GM18909 (cell line): ENCODE data around the gene MPST.
A peak's percentile ranks its signal among the peaks of the same experiment; 100 is the strongest.

ENCODE experiments used
- ATAC-seq: cut with Tn5 transposase; IDR thresholded peaks from one replicate; pipeline ENCODE4 v1.9.1; 2021; ENCODE audit warnings: mild to moderate bottlenecking; ENCODE audit not compliant: unreplicated experiment, poor library complexity

MPST gene

DNA sequence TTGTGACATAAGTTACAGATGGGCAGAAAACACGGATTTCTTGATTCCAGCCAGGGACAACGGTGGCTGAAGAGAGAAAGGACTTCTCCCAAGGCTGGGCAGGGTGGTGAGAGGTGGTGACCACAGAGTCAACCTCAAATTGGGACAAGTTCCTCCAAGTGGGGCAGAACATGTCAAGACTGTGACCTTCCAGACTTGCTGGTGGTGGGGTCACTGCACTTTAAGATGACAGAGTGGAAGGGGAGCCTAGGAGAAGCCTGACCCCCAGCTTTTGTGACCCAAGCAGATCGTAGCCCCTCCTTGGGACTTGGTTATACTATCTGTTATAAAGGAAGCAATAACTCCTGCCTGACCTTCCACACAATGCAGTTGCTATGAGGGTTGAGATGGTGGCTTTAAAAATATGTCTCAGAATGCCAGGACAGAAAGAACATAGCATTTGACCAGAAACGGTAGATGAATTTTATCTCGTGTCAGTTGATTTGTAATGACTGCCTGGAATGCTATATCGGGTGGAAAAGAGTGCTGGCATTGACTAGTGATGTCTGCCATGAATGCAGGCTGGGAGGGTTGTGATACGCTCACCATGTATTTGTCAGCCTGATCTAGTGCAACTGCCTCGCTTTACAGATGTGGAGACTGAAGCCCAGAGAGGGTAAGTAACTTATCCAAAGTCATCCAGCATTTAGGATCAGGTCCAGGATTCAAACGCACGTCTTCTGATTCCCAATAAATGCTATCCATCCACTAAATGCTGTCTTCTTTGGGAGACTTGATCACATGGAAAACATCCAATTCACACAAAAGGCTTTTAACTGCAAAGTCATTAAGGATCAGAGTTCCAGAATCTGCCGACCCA is 18.6 kb upstream of the MPST start:
- no peak for ATAC-seq

DNA sequence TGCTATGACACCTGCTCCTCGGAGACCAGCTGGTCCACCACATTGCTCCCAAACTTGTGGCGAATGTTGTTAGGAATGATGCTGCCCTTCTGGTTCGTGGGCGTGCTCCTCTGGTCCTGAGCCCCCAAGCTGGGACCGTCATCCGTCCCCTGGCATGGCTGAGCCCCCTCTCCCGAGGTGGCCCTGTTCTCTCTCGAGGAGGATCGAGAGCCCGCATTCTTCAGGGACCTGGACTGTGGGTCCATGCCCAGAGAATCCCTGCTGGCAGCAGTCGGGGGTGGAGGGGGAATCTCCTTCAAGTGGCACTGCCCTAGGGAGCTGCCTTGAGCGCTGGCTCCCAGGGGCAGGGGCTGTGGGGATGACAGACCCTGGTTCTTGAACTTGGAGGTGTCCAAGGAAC is 17.7 kb upstream of the MPST start:
- ATAC-seq, result no peak

DNA sequence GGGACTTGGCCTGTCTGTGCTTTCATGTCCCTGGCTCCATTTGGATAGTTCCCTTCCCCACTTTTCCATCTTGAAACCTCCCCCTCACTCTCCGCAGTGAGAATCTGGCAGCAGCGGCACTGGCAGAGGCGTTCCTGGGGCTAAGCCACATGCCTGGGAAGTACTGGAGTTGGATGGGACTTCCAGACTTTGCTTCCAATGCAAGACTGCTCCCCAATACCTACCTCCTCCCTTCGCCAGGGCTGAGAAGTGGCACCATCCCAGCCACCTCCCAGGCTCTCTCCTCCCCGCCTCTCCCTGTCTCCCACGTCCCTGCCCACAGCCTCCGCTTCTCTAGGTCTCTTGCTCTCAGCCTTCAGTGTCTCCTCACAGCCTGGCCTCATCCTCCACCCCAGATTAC is 16.9 kb upstream of the MPST start:
- ATAC-seq, result no peak

DNA sequence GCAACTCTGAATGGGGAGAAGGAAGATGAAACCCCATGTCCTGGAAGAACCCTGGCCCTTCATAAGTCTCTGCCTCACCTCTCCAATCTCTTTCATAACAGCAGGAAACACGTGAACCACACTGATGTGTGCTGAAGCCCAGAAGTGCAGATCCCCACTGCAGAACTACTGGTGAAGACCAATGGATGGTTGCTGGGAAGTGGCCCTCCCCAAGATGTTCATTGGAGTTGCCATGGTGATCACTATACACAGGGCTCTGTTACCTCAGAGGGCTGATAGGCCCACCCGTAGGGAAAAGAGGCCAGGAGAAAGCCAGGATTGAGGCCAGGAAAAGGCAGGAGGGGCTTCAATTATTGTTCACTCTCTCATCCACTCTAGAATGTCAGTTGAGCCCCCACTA is 11.9 kb upstream of the MPST start:
- no peak for ATAC-seq

DNA sequence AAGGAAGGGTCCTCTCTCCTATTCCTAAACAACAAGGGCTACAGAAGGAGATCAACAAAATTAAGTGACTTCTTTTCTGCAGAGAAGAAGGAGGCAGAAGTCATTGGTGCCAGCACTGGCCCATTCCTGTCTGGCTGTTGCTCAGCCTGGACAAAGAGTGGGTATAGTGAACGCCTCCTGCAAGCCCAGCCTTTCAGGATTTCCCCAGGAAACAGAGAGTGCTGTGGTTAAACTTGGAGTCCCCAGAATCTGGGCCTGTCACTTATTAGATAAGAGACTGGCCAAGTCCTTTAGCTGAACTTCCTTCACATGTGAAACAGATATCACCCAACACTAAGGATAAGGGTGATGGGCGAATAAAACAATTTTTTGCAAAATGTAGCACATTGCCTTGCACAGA is 11.2 kb upstream of the MPST start:
- ATAC-seq, result no peak

DNA sequence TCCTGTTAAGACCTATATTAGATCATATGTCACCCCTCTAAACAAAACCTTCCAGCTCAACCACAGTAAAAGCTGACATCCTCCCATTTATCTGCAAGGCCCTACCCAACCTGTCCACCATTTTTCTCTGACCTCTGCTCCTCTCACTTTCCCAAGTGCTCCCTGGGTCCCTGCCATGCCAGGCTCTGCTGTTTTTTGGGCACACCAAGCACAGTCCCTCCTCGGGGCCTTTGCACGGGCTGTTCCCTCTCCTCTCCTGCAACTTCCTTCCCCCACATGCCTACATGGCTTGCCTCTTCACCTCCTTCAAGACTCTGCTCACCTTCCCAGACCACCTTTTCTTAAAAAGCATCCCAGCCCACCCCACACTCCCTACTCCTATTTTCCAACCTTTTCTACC is 10.1 kb upstream of the MPST start:
- ATAC-seq, result no peak

DNA sequence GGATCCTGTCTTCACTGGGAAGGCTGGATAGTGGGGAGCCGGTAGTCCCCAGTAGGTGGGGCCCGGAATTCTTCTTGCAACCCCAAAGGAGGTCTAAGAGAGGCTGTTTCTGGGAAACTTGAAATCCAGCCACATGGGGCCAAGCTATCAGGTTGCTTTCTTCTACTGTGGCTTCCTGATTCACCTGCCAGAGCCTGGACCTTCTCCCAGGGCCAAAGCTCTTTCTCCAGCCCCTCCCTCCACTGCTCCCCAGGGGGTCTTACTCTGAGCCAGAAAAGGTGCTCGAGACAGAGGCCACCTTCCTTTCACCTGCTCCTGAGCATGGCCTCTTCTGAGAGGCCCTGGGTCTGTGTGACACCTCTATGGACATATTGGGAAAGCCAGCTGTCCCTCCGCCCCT is 9.4 kb upstream of the MPST start:
- no peak for ATAC-seq

DNA sequence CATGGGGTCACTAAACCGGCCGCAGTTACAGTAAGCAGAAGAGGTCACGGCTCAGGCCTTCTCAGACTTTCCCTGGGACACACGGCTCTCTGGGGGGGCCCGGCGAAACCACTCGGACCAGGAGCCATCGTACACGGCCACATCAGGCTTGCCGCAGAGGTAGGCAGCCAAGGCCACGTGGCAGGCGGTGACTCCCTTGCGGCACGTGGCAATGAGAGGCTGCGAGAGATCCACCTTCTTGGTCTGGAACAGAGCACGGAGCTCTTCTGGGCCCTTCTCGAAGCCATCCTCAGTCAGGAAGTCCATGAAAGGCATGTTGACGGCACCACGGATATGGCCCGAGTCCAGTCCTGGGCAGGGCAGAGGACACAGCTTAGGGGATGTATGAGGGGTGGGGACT is 8.6 kb upstream of the MPST start:
- ATAC-seq, result no peak

DNA sequence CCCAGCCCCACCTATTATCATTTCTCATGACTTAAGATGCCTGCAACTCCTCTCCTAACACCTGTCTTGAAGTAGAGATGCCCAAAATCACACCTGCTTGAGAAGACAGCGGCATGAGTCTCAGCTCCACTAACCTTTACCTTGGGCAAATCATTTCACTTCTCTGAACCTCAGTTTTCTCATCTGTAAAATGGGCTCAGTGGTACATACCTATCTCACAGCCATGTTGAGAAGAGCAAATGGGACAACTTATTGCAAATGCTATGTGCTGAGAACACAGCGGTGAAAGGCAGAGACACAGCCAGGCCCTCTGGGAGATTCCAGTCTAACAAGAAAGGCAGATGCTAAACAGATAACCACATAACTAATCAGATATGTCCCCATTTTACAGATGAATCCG is 8.1 kb upstream of the MPST start:
- ATAC-seq, result no peak

DNA sequence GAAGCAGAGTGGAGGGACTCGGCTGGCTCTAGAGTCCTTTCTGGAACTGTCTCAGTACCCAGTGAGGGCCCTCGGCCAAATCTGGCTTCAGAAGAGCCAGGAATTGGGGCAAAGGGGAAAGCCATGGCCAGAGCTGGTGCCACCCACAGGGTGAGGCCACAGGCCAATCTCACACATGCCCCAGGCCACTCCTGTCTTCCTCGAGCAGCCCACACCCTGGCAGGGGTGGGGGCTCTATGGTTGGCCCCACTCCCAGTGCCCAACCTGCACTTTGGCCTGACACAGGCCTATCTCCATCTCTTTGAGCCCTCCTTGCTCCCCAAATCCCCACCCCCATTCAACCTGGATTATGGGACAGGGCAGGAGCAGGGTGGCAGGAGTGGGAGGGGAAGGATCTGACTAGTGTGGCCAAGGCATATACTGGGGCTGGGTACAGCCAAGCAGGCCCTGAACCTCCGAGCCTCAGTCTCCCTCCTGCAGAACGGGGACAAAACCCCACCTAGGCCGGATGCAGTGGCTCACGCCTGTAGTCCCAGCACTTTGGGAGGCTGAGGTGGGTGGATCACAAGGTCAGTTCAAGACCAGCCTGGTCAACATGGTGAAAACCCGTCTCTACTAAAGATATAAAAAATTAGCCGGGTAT is 7.2 kb upstream of the MPST start:
- ATAC-seq, result no peak

DNA sequence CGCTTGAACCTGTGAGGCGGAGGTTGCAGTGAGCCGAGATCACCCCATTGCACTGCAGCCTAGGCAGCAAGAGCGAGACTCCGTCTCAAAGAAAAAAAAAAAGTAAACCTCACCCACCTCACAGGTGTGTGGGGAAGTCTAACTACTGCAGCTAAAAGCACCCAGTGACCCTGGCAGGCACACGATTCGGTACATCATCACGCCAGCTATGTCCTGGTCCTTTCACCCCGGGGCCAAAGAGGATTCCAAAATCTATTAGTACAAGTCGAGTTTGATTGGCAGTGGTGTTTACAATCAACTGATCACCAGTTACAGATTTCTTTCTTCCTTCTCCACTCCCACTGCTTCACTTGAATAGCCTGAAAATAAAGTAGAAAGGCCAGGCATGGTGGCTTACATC is 6.6 kb upstream of the MPST start:
- no peak for ATAC-seq

DNA sequence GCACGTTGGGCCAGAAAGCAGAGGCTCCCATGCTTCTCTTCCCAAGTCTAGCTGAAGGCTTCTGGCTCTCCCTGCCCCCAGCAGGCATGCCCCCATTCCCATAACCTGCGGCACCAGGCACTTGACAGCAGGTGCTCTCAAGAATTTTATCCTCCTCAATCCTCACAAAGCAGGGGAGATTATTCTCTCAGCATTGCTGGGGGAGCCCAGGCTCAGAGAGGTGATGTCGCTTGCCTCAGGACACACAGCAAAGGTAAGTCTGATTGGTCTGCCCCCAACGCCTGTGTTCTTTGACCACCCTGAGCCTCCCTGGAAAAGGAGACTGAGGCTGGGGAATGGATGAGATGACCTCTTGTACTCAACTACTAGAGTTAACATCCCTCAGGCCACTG is 5.1 kb upstream of the MPST start:
- no peak for ATAC-seq

DNA sequence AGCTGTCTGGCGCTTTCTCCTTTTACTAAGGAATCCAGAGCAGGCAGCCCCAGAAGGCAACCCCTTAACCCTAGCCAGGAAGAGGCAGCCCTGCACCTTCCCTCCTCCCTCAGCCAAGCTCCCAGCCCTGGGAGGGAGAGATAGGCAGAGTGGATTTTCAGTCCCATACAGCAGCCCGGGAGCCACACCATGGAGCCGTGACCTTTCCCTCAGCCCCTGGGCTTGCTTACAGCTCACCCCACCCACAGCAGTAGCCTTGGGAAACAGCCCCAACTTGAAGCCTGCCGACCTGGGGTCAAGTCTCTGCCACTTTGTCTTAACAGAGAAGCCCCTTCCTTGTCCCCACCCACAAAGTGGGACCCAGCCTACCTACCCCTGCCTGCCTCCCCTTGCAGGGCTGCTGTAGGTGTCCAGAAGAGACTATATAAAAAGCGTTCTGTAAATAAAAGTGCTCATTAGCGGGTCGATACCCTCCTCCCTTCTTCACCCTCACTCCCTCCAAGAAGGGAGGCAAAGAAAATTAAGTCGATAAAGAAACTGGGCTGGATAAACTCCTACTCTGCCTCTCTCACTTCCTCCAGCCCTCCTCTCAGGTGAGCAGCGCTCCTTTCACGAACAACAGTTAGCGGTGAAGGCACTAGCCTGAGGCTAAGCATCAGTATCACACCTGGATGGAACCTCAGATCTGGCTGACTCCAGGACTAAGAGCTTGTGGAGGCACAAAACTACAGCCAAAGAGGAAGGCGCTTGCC is 4.5 kb upstream of the MPST start:
- ATAC-seq, result no peak

DNA sequence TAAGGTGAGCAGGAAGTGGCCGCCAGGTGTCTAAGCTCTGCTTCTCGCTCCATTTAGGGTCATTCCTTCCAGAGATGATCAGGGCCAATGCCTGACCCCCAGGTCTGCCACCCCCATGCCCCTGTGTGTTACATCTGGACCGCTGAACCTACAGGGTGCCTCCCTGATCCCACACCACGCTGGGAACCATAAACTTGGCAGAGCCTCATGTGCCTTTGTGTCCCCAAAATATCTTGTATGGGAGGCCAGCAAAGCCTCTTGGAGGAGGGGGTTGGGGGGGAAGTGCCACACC is 4.0 kb upstream of the MPST start:
- no peak for ATAC-seq

DNA sequence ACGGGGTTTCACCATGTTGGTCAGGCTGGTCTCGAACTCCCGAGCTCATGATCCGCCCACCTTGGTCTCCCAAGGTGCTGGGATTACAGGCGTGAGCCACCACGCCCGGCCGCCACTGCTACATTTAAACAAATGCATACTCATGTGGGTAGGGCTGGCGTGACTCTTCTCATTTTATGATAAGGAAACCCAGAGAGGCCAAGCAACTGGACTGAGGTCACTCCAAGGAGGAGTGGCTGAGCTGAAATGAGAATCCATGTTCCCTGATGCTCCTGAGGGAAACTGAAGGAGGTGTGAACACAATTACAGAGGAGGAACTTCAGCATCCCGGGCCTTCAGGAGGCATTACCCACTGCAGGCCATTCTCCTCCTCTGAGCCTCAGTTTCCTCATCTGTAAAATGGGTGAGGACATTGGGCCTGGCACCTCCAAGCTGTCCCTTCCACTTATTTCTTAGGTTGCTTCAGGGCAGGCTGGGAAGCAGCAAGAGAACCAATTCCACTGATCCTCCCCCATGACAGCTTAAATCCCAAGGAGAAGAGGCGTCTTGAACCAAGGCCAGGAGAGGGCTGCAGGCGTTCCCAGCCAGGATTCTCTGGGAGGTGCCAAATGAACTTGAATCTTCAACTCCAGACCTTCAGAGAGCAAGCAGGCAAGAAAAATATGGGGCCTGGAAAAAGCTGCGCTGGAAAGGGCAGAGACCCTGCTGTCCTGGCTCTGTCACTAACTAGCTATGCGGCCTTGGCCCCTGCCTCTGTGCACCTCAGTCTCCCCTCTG is 3.2 kb upstream of the MPST start:
- no peak for ATAC-seq

DNA sequence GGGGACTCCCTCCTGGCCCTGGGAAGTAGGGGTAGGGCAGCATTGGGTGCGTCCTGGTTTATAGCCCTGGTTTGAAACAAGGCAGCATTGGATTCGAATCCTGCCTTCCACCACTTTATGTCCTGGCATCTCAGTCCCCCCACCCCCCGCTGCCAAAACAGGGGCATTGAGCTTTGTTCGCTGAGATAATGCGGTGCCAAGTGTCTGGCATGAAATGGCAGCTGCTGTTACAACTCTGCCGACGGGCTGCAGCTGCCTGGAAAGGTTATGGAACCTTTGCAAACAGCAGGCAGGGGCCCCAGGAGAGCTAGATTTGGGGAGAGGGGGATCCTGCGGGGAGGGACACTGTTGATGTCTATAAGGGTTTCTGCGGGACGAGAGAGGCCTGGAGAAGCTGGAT is 2.2 kb upstream of the MPST start:
- no peak for ATAC-seq

DNA sequence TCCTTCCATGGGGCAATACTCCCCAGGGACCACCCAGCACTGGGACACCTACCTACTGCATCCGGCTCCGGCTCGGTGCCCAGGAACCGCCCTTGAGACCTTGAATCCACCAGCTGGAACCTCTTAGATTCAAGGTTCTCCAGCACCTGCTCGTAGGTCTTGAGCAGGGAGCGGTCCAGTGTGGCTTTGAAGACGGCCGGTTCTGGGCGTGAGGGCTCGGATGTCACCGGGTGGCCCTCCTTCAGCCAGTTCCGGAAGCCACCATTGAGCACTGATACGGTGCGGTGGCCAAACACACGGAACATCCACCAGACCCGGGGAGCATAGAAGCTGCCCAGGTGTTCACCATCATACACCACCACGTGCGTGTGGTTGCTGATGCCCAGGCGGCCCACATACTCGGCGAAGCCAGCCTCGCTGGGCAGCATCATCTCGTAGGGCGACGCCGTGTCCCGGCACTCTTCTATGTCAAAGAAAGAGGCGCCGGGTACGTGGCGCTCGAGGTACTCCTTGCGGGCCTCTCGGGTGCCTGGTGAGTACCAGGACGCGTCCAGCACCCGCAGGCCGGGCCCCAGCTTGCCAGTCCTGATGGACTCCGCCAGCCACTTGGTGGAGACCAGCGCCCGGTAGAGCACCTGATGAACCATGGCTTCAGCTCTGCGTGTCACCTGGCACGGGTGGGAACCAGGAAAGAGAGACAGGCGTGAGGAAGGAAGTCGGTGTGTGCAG is 1.3 kb upstream of the MPST start:
- ATAC-seq, result no peak

DNA sequence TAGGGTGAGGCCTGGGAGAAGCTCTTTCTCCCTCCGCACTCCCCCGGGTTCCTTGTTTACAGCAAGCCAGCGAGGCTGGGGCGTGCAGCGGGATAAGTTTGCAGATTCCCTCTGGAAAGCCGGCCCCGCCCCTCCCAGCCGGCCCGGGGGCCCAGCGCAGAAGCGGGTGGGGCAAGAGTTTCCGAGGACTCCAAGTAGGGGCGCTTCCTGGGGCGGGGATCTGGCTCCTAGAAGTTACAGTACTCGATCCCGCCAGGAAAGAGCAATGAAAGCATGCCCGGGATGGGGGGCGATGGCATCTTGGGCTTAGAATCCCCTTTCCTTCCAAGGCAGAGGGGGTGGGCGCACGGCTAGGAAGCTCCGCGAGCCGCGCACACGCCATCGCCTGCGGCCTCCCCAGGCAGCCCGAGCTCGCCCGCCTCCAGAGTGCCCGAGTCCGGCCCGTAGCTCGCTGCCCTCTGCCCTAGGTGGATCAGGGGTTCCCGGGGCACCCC is 680 bp upstream of the MPST start:
- ATAC-seq, result peak; percentile 15

DNA sequence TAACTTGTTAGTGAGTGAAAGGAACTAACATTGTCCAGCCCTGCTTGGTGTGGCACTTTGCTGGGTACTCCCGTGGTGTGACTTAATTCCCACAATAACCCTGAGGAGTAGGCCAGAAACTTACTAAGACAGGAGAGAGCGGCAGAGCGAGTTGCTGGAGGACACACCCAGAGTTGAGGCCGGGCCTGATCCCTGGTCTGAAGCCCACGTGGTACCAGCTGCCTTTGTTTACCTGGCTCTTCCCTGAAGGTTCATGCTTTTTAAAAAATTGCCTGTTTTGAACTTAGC is 594 bp downstream of the MPST start:
- ATAC-seq, result no peak

DNA sequence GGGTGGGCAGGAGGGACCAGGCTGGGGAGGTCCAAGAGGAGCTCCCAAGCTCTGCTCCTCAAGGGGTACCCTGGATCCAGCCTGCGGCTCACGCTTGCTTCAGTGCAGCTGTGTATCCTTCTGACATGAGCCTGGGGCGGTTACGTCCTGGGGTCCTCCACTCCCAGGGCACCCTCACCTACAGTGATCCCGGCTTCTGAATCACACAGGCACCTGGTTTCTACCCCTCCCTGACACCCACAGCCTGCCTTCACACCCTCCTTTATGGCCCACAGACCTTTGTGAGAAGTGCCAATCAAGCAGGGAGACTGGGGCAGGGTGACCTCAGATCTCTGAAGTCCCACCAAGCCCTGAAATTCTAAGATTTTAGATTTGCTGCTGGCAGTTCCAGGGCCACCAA is 1.5 kb downstream of the MPST start:
- ATAC-seq, result no peak
